Activated CD8-positive, alpha-beta T cell treated with anti-CD3 and anti-CD28 coated beads for 36 hours (primary cell): ENCODE data around the gene BMP8B. TPM values are rescaled to one million over a fixed set of nuclear protein-coding genes. Genes with fewer than 3 reads are reported as not detected.
A peak's percentile ranks its signal among the peaks of the same experiment; 100 is the strongest.

Source experiments
- ATAC-seq: fragments of 200-7000 bp; cut with Tn5 transposase; one replicate; pipeline ENCODE4 v1.10.0; 2021; ENCODE audit warnings: mild to moderate bottlenecking, moderate library complexity
- CTCF ChIA-PET: fragments of 350-600 bp; sonication (Branson Sonifier 250); formaldehyde crosslinking; loops from one replicate; lab custom pipeline; 2021; ENCODE audit warnings: antibody characterized with exemption; lab: Charles Lee
- POLR2A ChIA-PET: fragments of 350-600 bp; sonication (Branson Sonifier 250); formaldehyde crosslinking; loops from one replicate; lab custom pipeline; 2021; ENCODE audit warnings: antibody characterized with exemption; lab: Charles Lee
- DNase-seq: peaks from one replicate; pipeline ENCODE4 v3.0.0-alpha.2; 2020
- H3K27ac Mint-ChIP-seq: one replicate; pipeline ENCODE4 v1.8.0; 2021; ENCODE audit warnings: mild to moderate bottlenecking, mixed read lengths
- H3K27me3 Mint-ChIP-seq: one replicate; pipeline ENCODE4 v1.8.0; 2021; ENCODE audit warnings: mixed read lengths
- H3K36me3 Mint-ChIP-seq: one replicate; pipeline ENCODE4 v1.8.0; 2021; ENCODE audit warnings: low read depth, mixed read lengths
- H3K4me1 Mint-ChIP-seq: one replicate; pipeline ENCODE4 v1.8.0; 2021; ENCODE audit warnings: low read depth, mixed read lengths
- H3K4me3 Mint-ChIP-seq: one replicate; pipeline ENCODE4 v1.8.0; 2021; ENCODE audit warnings: mild to moderate bottlenecking, moderate library complexity, mixed read lengths
- H3K9me3 Mint-ChIP-seq: one replicate; pipeline ENCODE4 v1.8.0; 2021; ENCODE audit warnings: mixed read lengths
- CTCF ChIP-seq: fragments of 200-600 bp; IDR thresholded peaks from one replicate; pipeline ENCODE4 v1.8.0; 2022; ENCODE audit warnings: antibody characterized with exemption, mild to moderate bottlenecking
- intact Hi-C: fragments of 100-400 bp; cut with micrococcal nuclease; formaldehyde crosslinking; loops from one replicate; pipeline ENCODE4 v1.10.0; 2022
- total RNA-seq, 2 experiments: library from RNA; stranded (reverse); gene quantifications; one replicate each; pipeline ENCODE4 v1.2.3, GENCODE V29; 2021

The BMP8B gene
- total RNA-seq, 2 experiments from 2014 or later: 0.36 to 0.51 TPM

GRCh38 chr1:39751595-39751994 is 37.1 kb downstream of the BMP8B start:
- Mint-ChIP-seq H3K9me3 (no peaks in the 10 kb centered on the region), H3K4me3 (no peak overlapping the region), H3K27me3 (no peaks in the 10 kb centered on the region), H3K27ac (no peak overlapping the region), H3K4me1 (peaks cover 5% of the 10 kb centered on the region), H3K36me3 (peaks cover 56% of the 10 kb centered on the region)
- TF ChIP-seq CTCF: no peak
- ChIA-PET POLR2A (interaction anchor here (0.9 to 4.3 kb wide), 2 partner anchors 12 to 14 kb away, joined by 3 to 15 read pairs; partner anchors contain the start of gene PPIE), CTCF (no interaction called here)
- intact Hi-C loops: no loop called here
- DNase-seq (no peak), ATAC-seq (no peak)

- H3K9me3 Mint-ChIP-seq: no peaks in the 10 kb centered on the region
- CTCF ChIA-PET: no interaction called here
- no peak overlapping the region for H3K4me3 Mint-ChIP-seq
- peaks cover 20% of the 10 kb centered on the region for H3K4me1 Mint-ChIP-seq
- no peaks in the 10 kb centered on the region for H3K27me3 Mint-ChIP-seq
- H3K27ac Mint-ChIP-seq: no peak overlapping the region
- peaks cover 70% of the 10 kb centered on the region for H3K36me3 Mint-ChIP-seq
- POLR2A ChIA-PET: no interaction called here
- ATAC-seq: no peak
- TF ChIP-seq CTCF: no peak
- intact Hi-C loops: no loop called here
- no peak for DNase-seq
These were observed 43.5 kb downstream of the BMP8B start for GRCh38 chr1:39745016-39745670.

- CTCF ChIA-PET: interaction anchor here (0.7 to 3.1 kb wide), 8 partner anchors 19 to 235 kb away, joined by 3 to 17 read pairs (median 4); no protein-coding TSS in a partner anchor
These were observed 49.9 kb downstream of the BMP8B start, which contains the start of gene PPIE for GRCh38 chr1:39738622-39739366. TSS of gene PPIE (plus strand) at chr1:39738882. CDS start at chr1:39738901, 19 bp downstream.

GRCh38 chr1:39737546-39738169 is 51.0 kb downstream of the BMP8B start:
- intact Hi-C loops: no loop called here
- ChIA-PET CTCF (interaction anchor here (1.2 to 3.1 kb wide), 6 partner anchors 18 to 131 kb away, joined by 3 to 17 read pairs (median 6); no protein-coding TSS in a partner anchor), POLR2A (interaction anchor here (1.1 to 2.0 kb wide), 4 partner anchors 14 to 91 kb away, joined by 3 to 4 read pairs (median 4); no protein-coding TSS in a partner anchor)
- Mint-ChIP-seq H3K27ac (peak overlapping the region; percentile 60), H3K27me3 (peaks cover 14% of the 10 kb centered on the region), H3K9me3 (no peaks in the 10 kb centered on the region), H3K4me3 (peak overlapping the region; percentile 16), H3K36me3 (peaks cover 28% of the 10 kb centered on the region), H3K4me1 (peaks cover 45% of the 10 kb centered on the region)
- no peak for ATAC-seq
- DNase-seq: no peak
- no peak for TF ChIP-seq CTCF

More at GRCh38 chr1:39738622-39739366, 49.9 kb downstream of the BMP8B start, which contains the start of gene PPIE:
- no peaks in the 10 kb centered on the region for H3K9me3 Mint-ChIP-seq
- H3K36me3 Mint-ChIP-seq: peaks cover 39% of the 10 kb centered on the region
- POLR2A ChIA-PET: interaction anchor here (0.6 to 2.4 kb wide), 14 partner anchors 13 to 550 kb away, joined by 3 to 15 read pairs (median 3); partner anchors contain the start of gene CAP1
- intact Hi-C loops: no loop called here
- H3K4me3 Mint-ChIP-seq: peak within 1 kb of the TSS; percentile 93
- H3K27ac Mint-ChIP-seq: peak within 1 kb of the TSS; percentile 92
- DNase-seq (peak; percentile 99), ATAC-seq (peak; percentile 99)
- peaks cover 8% of the 10 kb centered on the region for H3K27me3 Mint-ChIP-seq
- H3K4me1 Mint-ChIP-seq: peaks cover 43% of the 10 kb centered on the region
- TF ChIP-seq CTCF: no peak
